Measurements from ENCODE around the gene CHD9.

- TF ChIP-seq CTCF (conservative IDR thresholded peaks at IDR 0.05; ENCODE audit: low read length), result no peak
- TF ChIP-seq EZH2phosphoT487 (IDR thresholded peaks at IDR 0.05; ENCODE audit: borderline replicate concordance), result no peak
These were observed 227.5 kb downstream of the CHD9 start for GRCh38 chr16:53282328-53282727.
